SU-DHL-6 (cell line): ENCODE data around the gene FBXL4.

Source experiments
- H2AFZ ChIP-seq: fragments of 200-600 bp; sonication (generic); 2 replicates; pipeline ENCODE4 v1.6.1; 2014; ENCODE audit warnings: low read depth, mild to moderate bottlenecking, moderate library complexity, mixed read lengths, antibody characterized with exemption, low read length; ENCODE audit not compliant: severe bottlenecking
- H3F3A ChIP-seq: fragments of 200-600 bp; shearing (Covaris generic); 2 replicates; pipeline ENCODE4 v1.6.0; 2016; ENCODE audit warnings: antibody characterized with exemption, mild to moderate bottlenecking; ENCODE audit not compliant: insufficient read depth
- H3K27ac ChIP-seq: fragments of 200-600 bp; sonication (generic); 2 replicates; pipeline ENCODE4 v1.5.1; 2016; ENCODE audit warnings: low read depth, mild to moderate bottlenecking, low read length, moderate library complexity, mixed read lengths
- H3K27me3 ChIP-seq: fragments of 200-600 bp; sonication (generic), shearing (Covaris generic); 2 replicates; pipeline ENCODE4 v1.6.0; 2014; ENCODE audit warnings: mild to moderate bottlenecking, low read length
- H3K36me3 ChIP-seq: fragments of 200-600 bp; sonication (generic); 2 replicates; pipeline ENCODE4 v1.6.1; 2014; ENCODE audit warnings: mild to moderate bottlenecking, low read length, mixed read lengths
- H3K4me2 ChIP-seq: fragments of 300-600, 200-600 bp; shearing (Covaris generic), sonication (generic); 2 replicates; pipeline ENCODE4 v1.6.0; 2014; ENCODE audit warnings: low read length, low read depth, mild to moderate bottlenecking; ENCODE audit not compliant: poor library complexity, severe bottlenecking
- H3K4me3 ChIP-seq: fragments of 200-600 bp; sonication (generic); 2 replicates; pipeline ENCODE4 v1.5.1; 2014; ENCODE audit warnings: antibody characterized with exemption, low read length, mild to moderate bottlenecking, mixed read lengths; ENCODE audit not compliant: insufficient read depth, poor library complexity, severe bottlenecking
- H3K79me2 ChIP-seq: fragments of 200-600 bp; sonication (generic); 2 replicates; pipeline ENCODE4 v1.6.1; 2014; ENCODE audit warnings: mild to moderate bottlenecking, low read length, moderate library complexity; ENCODE audit not compliant: insufficient read depth
- H3K9ac ChIP-seq: fragments of 200-600 bp; sonication (generic); 2 replicates; pipeline ENCODE4 v1.7.0; 2014; ENCODE audit warnings: mild to moderate bottlenecking, low read length
- H3K9me2 ChIP-seq: fragments of 200-600 bp; sonication (generic); replicated peaks from 2 replicates; pipeline ENCODE4 v1.6.1; 2014; ENCODE audit warnings: low read length; ENCODE audit not compliant: insufficient read depth
- H3K9me3 ChIP-seq: fragments of 200-600 bp; sonication (generic); 2 replicates; pipeline ENCODE4 v1.6.1; 2014; ENCODE audit warnings: low read length, mixed read lengths; ENCODE audit not compliant: insufficient read depth
- H4K20me1 ChIP-seq: fragments of 200-600 bp; sonication (generic); 2 replicates; pipeline ENCODE4 v1.6.1; 2014; ENCODE audit warnings: low read depth, mild to moderate bottlenecking, antibody characterized with exemption, low read length, moderate library complexity, mixed read lengths
- EZH2phosphoT487 ChIP-seq: fragments of 200-600 bp; sonication (generic), shearing (Covaris generic); conservative IDR thresholded peaks from 2 replicates; pipeline ENCODE4 v1.6.1; 2018; ENCODE audit warnings: mild to moderate bottlenecking, antibody characterized with exemption, low read length, moderate library complexity, mixed read lengths
- TF ChIP-seq, protein P1 (sequence below): fragments of 200-600 bp; sonication (generic); IDR thresholded peaks from one replicate; pipeline ENCODE4 v1.5.1; 2017; ENCODE audit warnings: antibody characterized with exemption, mild to moderate bottlenecking, low read length, moderate library complexity; ENCODE audit not compliant: insufficient read depth, poor library complexity, severe bottlenecking

The FBXL4 gene

DNA sequence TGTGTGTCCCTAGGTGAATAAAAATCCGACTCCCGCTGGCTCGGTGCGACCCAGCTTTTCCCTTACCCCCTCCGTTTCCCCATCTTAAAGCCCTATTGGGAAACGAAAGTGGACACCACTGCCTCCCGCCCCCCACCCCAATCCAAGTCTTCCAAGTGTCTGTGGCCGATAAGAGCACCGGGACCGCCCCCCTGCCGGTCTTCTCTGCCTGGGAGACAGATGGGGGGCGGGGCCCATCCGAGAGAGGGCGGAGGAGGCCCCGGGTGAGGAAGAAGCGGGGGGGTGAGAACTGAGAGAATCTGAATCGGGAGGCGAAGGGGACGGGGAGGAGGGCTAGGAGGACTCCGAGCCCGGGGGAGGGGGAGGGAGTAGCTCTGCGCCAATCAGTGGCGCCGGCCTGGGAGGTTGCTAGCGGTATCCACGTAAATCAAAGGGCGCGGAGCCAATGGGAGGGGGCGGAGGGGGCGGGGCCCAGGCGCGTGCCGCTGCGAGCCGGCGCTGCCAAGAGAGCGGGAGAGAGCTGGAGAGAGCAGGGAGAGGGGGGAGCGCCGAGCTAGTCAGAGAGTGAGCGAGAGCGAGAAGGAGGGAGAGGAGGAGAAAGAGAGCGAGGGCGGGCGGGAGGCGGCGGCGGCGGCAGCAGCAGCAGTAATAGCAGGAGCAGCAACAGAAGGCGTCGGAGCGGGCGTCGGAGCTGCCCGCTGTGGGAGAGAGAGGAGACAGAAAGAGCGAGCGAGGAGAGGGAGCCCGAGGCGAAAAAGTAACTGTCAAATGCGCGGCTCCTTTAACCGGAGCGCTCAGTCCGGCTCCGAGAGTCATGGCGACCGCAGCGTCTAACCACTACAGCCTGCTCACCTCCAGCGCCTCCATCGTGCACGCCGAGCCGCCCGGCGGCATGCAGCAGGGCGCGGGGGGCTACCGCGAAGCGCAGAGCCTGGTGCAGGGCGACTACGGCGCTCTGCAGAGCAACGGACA lies 113.4 kb downstream of the FBXL4 start, which contains the start of gene POU3F2:
POU3F2 (plus strand) TSS at position 515 of the 972 bp plus-strand sequence; CDS start at position 815, 300 bp downstream.
- Histone ChIP-seq H4K20me1 (no peaks in the 10 kb centered on the region), H3K9me2 (no peaks in the 10 kb centered on the region), H3K9ac (peak within 1 kb of the TSS; percentile 57), H3F3A (no peaks in the 10 kb centered on the region), H3K27me3 (no peaks in the 10 kb centered on the region), H3K36me3 (no peaks in the 10 kb centered on the region), H3K79me2 (no peaks in the 10 kb centered on the region), H3K4me2 (peak within 1 kb of the TSS; percentile 87), H3K4me3 (peak within 1 kb of the TSS; percentile 63), H2AFZ (peak within 1 kb of the TSS; percentile 97), H3K27ac (no peak within 1 kb of the TSS), H3K9me3 (no peaks in the 10 kb centered on the region)
- no peak for TF ChIP-seq EZH2phosphoT487
- TF ChIP-seq, protein P1, sequence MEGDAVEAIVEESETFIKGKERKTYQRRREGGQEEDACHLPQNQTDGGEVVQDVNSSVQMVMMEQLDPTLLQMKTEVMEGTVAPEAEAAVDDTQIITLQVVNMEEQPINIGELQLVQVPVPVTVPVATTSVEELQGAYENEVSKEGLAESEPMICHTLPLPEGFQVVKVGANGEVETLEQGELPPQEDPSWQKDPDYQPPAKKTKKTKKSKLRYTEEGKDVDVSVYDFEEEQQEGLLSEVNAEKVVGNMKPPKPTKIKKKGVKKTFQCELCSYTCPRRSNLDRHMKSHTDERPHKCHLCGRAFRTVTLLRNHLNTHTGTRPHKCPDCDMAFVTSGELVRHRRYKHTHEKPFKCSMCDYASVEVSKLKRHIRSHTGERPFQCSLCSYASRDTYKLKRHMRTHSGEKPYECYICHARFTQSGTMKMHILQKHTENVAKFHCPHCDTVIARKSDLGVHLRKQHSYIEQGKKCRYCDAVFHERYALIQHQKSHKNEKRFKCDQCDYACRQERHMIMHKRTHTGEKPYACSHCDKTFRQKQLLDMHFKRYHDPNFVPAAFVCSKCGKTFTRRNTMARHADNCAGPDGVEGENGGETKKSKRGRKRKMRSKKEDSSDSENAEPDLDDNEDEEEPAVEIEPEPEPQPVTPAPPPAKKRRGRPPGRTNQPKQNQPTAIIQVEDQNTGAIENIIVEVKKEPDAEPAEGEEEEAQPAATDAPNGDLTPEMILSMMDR = no peak

DNA sequence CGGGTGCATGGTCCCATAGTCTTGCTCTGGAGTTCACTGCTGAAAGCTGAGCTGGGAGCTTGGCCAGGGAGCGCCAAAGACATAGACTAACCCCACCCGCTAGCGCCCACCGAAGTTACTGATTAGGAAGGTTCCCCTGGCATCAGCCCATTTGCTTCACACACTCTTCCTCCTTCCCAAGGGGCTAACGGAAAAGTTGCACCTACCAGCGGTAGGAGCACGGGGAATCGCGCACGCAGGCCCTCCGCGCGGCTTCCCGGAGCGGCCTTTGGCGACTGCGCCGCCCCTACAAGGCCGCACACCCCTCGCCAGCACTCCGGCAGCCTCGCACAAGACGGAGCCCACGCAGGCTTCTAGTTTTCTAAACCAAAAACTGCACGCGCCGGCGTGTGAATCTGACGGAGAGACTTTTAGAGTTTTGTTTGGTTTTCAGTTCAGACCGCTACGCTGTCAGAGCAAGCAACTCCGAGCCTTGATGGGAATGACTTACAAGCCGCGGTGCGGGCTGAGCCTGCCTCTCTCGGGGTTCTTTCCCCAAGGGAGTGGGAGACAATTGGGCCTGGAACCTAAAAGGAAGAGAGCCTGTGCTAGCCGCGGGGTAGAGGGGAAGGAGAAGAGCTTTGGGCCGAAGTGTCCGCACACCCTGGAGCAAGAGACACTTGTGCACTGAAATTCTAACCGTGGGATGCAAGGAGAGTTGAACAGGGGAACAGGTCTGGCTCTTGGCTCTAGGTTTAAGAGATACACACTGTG lies 114.3 kb downstream of the FBXL4 start:
- no peaks in the 10 kb centered on the region for H3K79me2 ChIP-seq
- H2AFZ ChIP-seq = peak overlapping the region; percentile 97
- H3K27ac ChIP-seq = no peak overlapping the region
- no peaks in the 10 kb centered on the region for H3K9me2 ChIP-seq
- no peaks in the 10 kb centered on the region for H4K20me1 ChIP-seq
- no peaks in the 10 kb centered on the region for H3K36me3 ChIP-seq
- peak overlapping the region; percentile 31; the same call in 1 of the 2 replicates for H3K9ac ChIP-seq
- TF ChIP-seq, protein P1 = no peak
- TF ChIP-seq EZH2phosphoT487 = no peak
- peak overlapping the region; percentile 63 for H3K4me3 ChIP-seq
- H3K27me3 ChIP-seq = no peaks in the 10 kb centered on the region
- peak overlapping the region; percentile 87 for H3K4me2 ChIP-seq
- H3K9me3 ChIP-seq = no peaks in the 10 kb centered on the region
- H3F3A ChIP-seq = no peaks in the 10 kb centered on the region

DNA sequence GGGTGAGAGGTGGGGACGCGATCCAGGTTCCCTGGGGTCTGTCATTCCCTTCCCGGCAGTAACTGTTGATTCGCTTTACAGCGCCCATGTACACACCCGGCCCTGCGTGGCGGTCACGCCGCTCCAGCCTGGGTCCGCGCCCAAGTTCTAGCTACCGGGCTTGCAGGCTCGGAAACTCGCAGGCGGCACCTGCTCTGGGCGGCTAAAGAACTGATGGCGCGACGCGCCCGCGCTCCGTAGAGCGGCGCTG lies 114.8 kb downstream of the FBXL4 start:
- H3K36me3 ChIP-seq = no peaks in the 10 kb centered on the region
- no peaks in the 10 kb centered on the region for H3K27me3 ChIP-seq
- H3K79me2 ChIP-seq = no peaks in the 10 kb centered on the region
- H3K9ac ChIP-seq = no peak overlapping the region
- H3F3A ChIP-seq = no peaks in the 10 kb centered on the region
- H3K4me2 ChIP-seq = no peak overlapping the region
- TF ChIP-seq, protein P1 = no peak
- TF ChIP-seq EZH2phosphoT487 = no peak
- H3K27ac ChIP-seq = no peak overlapping the region
- no peak overlapping the region for H3K4me3 ChIP-seq
- no peak overlapping the region for H2AFZ ChIP-seq
- no peaks in the 10 kb centered on the region for H3K9me3 ChIP-seq
- H3K9me2 ChIP-seq = no peaks in the 10 kb centered on the region
- H4K20me1 ChIP-seq = no peaks in the 10 kb centered on the region
